Panc1 (cell line): ENCODE data around the gene DLGAP1. TPM values are rescaled to one million over a fixed set of nuclear protein-coding genes. Genes with fewer than 3 reads are reported as not detected.

ENCODE experiments used
- ATAC-seq: fragments of 200-7000 bp; cut with Tn5 transposase; 2 replicates; pipeline ENCODE4 v1.9.1; 2020; ENCODE audit warnings: mild to moderate bottlenecking, moderate library complexity
- BruUV-seq: library from RNA; stranded (reverse); fragments of 400-500 nt; replicated peaks from 2 replicates; lab custom pipeline; 2021; lab: Mats Ljungman, UMichigan
- CTCF ChIA-PET: fragments of 300-600 bp; sonication (Branson Sonifier 250); formaldehyde crosslinking; loops from one replicate; lab custom pipeline; 2022; ENCODE audit warnings: antibody characterized with exemption; lab: Charles Lee
- POLR2A ChIA-PET: fragments of 300-600 bp; sonication (Branson Sonifier 250); formaldehyde crosslinking; loops from one replicate; lab custom pipeline; 2022; ENCODE audit warnings: antibody characterized with exemption; lab: Charles Lee
- DNase-seq: peaks from one replicate; pipeline ENCODE4 v3.0.0-alpha.2; 2010; ENCODE audit warnings: low read depth, low spot score
- H3K27ac ChIP-seq: 2 replicates; pipeline ENCODE4 v1.5.1; 2011; ENCODE audit warnings: mild to moderate bottlenecking, low read length, inconsistent platforms
- H3K27me3 ChIP-seq: fragments of 200-500 bp; sonication (Bioruptor generic); 2 replicates; pipeline ENCODE4 v1.6.0; 2014; ENCODE audit warnings: low read length, inconsistent platforms; ENCODE audit not compliant: control insufficient read depth, insufficient read depth
- H3K36me3 ChIP-seq: fragments of 200-500 bp; sonication (Bioruptor generic); 2 replicates; pipeline ENCODE4 v1.5.1; 2014; ENCODE audit warnings: inconsistent platforms, mild to moderate bottlenecking, low read length, moderate library complexity; ENCODE audit not compliant: control insufficient read depth, insufficient read depth
- H3K4me1 ChIP-seq: 2 replicates; pipeline ENCODE4 v1.5.1; 2011; ENCODE audit warnings: inconsistent platforms, mild to moderate bottlenecking, low read length, moderate library complexity; ENCODE audit not compliant: control insufficient read depth, insufficient read depth
- H3K4me3 ChIP-seq, 2 experiments: 2 replicates each; pipeline ENCODE4 v1.5.1; 2011 to 2012; ENCODE audit warnings: low read depth in 2 of 2, low read length in 2 of 2, mild to moderate bottlenecking in 2 of 2, inconsistent platforms in 1 of 2, moderate library complexity in 1 of 2
- H3K9me3 ChIP-seq: fragments of 200-500 bp; sonication (Bioruptor generic); 2 replicates; pipeline ENCODE4 v1.5.1; 2014; ENCODE audit warnings: low read depth, mild to moderate bottlenecking, inconsistent platforms, low read length, moderate library complexity; ENCODE audit not compliant: control insufficient read depth, insufficient read depth
- POLR2AphosphoS5 ChIP-seq: IDR thresholded peaks from 2 replicates; pipeline ENCODE4 v1.6.1; 2012; ENCODE audit warnings: mild to moderate bottlenecking, low read depth, low read length, moderate library complexity
- SIN3A ChIP-seq: IDR thresholded peaks from 2 replicates; pipeline ENCODE4 v1.6.1; 2012; ENCODE audit warnings: low read depth, mild to moderate bottlenecking, low read length, moderate library complexity, borderline replicate concordance; ENCODE audit not compliant: insufficient read depth
- TCF7L2 ChIP-seq: IDR thresholded peaks from 2 replicates; pipeline ENCODE4 v1.6.1; 2011; ENCODE audit warnings: mild to moderate bottlenecking, low read depth, low read length, inconsistent platforms
- in situ Hi-C: cut with HindIII; loops from 2 replicates; pipeline ENCODE4 v1.10.0; 2016; ENCODE audit warnings: low sequenced_read_pairs, low pct_unique_long_range_greater_than_20kb
- intact Hi-C: fragments of 100-400 bp; cut with micrococcal nuclease; formaldehyde crosslinking; loops from one replicate; pipeline ENCODE4 v1.10.0; 2022; ENCODE audit not compliant: unreplicated experiment
- total RNA-seq: library from RNA; stranded (reverse); gene quantifications from one replicate; pipeline ENCODE4 v1.2.1, GENCODE V29; 2021; ENCODE audit not compliant: unreplicated experiment
- TF ChIP-seq, protein P1 (sequence below): fragments of 450-650 bp; IDR thresholded peaks from 2 replicates; pipeline ENCODE4 v1.5.1; 2017; ENCODE audit warnings: mild to moderate bottlenecking
- TF ChIP-seq, protein P2 (sequence below), 2 experiments: IDR thresholded peaks; 2 replicates each; pipeline ENCODE4 v1.6.1; 2011 to 2012; ENCODE audit warnings: low read depth in 2 of 2, control low read depth in 1 of 2, low read length in 1 of 2, mild to moderate bottlenecking in 1 of 2, moderate library complexity in 1 of 2; ENCODE audit not compliant: insufficient read depth in 1 of 2

DLGAP1 gene
- total RNA-seq, 1 experiment from 2014 or later, result 1.8 TPM

GRCh38 chr18:4391859-4392258 is 63.2 kb downstream of the DLGAP1 start:
- ChIA-PET POLR2A (no interaction called here), CTCF (no interaction called here)
- H3K36me3 ChIP-seq, result no peaks in the 10 kb centered on the region
- no peaks in the 10 kb centered on the region for H3K27me3 ChIP-seq
- H3K4me1 ChIP-seq, result no peaks in the 10 kb centered on the region
- no peaks in the 10 kb centered on the region for H3K9me3 ChIP-seq
- in situ Hi-C loops, result no loop called here
- no peak for ATAC-seq
- no peak for DNase-seq
- intact Hi-C loops, result no loop called here
- no peak overlapping the region for H3K27ac ChIP-seq
- no TSS peak for BruUV-seq
- no peak for TF ChIP-seq TCF7L2
- TF ChIP-seq, protein P1, sequence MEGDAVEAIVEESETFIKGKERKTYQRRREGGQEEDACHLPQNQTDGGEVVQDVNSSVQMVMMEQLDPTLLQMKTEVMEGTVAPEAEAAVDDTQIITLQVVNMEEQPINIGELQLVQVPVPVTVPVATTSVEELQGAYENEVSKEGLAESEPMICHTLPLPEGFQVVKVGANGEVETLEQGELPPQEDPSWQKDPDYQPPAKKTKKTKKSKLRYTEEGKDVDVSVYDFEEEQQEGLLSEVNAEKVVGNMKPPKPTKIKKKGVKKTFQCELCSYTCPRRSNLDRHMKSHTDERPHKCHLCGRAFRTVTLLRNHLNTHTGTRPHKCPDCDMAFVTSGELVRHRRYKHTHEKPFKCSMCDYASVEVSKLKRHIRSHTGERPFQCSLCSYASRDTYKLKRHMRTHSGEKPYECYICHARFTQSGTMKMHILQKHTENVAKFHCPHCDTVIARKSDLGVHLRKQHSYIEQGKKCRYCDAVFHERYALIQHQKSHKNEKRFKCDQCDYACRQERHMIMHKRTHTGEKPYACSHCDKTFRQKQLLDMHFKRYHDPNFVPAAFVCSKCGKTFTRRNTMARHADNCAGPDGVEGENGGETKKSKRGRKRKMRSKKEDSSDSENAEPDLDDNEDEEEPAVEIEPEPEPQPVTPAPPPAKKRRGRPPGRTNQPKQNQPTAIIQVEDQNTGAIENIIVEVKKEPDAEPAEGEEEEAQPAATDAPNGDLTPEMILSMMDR, result no peak
- TF ChIP-seq, protein P2, sequence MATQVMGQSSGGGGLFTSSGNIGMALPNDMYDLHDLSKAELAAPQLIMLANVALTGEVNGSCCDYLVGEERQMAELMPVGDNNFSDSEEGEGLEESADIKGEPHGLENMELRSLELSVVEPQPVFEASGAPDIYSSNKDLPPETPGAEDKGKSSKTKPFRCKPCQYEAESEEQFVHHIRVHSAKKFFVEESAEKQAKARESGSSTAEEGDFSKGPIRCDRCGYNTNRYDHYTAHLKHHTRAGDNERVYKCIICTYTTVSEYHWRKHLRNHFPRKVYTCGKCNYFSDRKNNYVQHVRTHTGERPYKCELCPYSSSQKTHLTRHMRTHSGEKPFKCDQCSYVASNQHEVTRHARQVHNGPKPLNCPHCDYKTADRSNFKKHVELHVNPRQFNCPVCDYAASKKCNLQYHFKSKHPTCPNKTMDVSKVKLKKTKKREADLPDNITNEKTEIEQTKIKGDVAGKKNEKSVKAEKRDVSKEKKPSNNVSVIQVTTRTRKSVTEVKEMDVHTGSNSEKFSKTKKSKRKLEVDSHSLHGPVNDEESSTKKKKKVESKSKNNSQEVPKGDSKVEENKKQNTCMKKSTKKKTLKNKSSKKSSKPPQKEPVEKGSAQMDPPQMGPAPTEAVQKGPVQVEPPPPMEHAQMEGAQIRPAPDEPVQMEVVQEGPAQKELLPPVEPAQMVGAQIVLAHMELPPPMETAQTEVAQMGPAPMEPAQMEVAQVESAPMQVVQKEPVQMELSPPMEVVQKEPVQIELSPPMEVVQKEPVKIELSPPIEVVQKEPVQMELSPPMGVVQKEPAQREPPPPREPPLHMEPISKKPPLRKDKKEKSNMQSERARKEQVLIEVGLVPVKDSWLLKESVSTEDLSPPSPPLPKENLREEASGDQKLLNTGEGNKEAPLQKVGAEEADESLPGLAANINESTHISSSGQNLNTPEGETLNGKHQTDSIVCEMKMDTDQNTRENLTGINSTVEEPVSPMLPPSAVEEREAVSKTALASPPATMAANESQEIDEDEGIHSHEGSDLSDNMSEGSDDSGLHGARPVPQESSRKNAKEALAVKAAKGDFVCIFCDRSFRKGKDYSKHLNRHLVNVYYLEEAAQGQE (IDR thresholded peaks at IDR 0.05; ENCODE audit: insufficient read depth in 1 of 2, low read depth in 2 of 2, low read length in 1 of 2), result no peak
- TF ChIP-seq POLR2AphosphoS5, result no peak
- no peak for TF ChIP-seq SIN3A
- no peak overlapping the region for H3K4me3 ChIP-seq

- in situ Hi-C loops, result no loop called here
- BruUV-seq, result no TSS peak
- intact Hi-C loops, result no loop called here
Measured at GRCh38 chr18:4385876-4386275, 69.2 kb downstream of the DLGAP1 start.

More at GRCh38 chr18:4385876-4386275, 69.2 kb downstream of the DLGAP1 start:
- Histone ChIP-seq H3K27me3 (no peaks in the 10 kb centered on the region), H3K9me3 (no peaks in the 10 kb centered on the region), H3K36me3 (no peaks in the 10 kb centered on the region), H3K4me3 (no peak overlapping the region), H3K4me1 (no peaks in the 10 kb centered on the region), H3K27ac (no peak overlapping the region)
- CTCF ChIA-PET, result no interaction called here
- POLR2A ChIA-PET, result no interaction called here
- ATAC-seq (no peak), DNase-seq (no peak)
- no peak for TF ChIP-seq POLR2AphosphoS5
- TF ChIP-seq, protein P1, result no peak
- no peak for TF ChIP-seq SIN3A
- TF ChIP-seq, protein P2 (IDR thresholded peaks at IDR 0.05; ENCODE audit: insufficient read depth in 1 of 2, low read depth in 2 of 2, low read length in 1 of 2), result no peak
- TF ChIP-seq TCF7L2, result no peak
